Measurements from ENCODE around the gene CD274.
"Not testable (repeated sequence)": the region's sequence is repeated elsewhere in the genome, so short reads cannot be mapped to it uniquely, and the experiment has no call there.

Gene CD274

GRCh38 chr9:5438301-5439162, 11.8 kb upstream of the CD274 start:
- DNase-seq (ENCODE audit: low read depth): peak; percentile 72

- no peak for DNase-seq (ENCODE audit: low read depth)
Measured at GRCh38 chr9:5440426-5440825, 9.9 kb upstream of the CD274 start.

- peak; percentile 85 for DNase-seq (ENCODE audit: low read depth)
Measured at GRCh38 chr9:5441043-5441442, 9.3 kb upstream of the CD274 start.

- DNase-seq (ENCODE audit: low read depth): peak; percentile 60
Measured at GRCh38 chr9:5442400-5443011, 7.8 kb upstream of the CD274 start.

GRCh38 chr9:5443850-5444249, 6.5 kb upstream of the CD274 start:
- DNase-seq (ENCODE audit: low read depth): no peak

- not testable (repeated sequence) for DNase-seq (ENCODE audit: low read depth)
Measured at GRCh38 chr9:5445096-5445495, 5.2 kb upstream of the CD274 start.

- no peak for DNase-seq (ENCODE audit: low read depth)
Measured at GRCh38 chr9:5445886-5446285, 4.5 kb upstream of the CD274 start.

GRCh38 chr9:5446451-5447236, 3.7 kb upstream of the CD274 start:
- peak; percentile 28 for DNase-seq (ENCODE audit: low read depth)

GRCh38 chr9:5447337-5447736, 3.0 kb upstream of the CD274 start:
- DNase-seq (ENCODE audit: low read depth): no peak

GRCh38 chr9:5448016-5448415, 2.3 kb upstream of the CD274 start:
- no peak for DNase-seq (ENCODE audit: low read depth)

- no peak for DNase-seq (ENCODE audit: low read depth)
Measured at GRCh38 chr9:5448461-5449435, 1.6 kb upstream of the CD274 start.

GRCh38 chr9:5449521-5450358, 602 bp upstream of the CD274 start:
- DNase-seq (ENCODE audit: low read depth): no peak

GRCh38 chr9:5452286-5452609, 1.9 kb downstream of the CD274 start:
- DNase-seq (ENCODE audit: low read depth): no peak

GRCh38 chr9:5453004-5453403, 2.7 kb downstream of the CD274 start:
- DNase-seq (ENCODE audit: low read depth): no peak

- no peak for DNase-seq (ENCODE audit: low read depth)
Measured at GRCh38 chr9:5453673-5454072, 3.3 kb downstream of the CD274 start.

- peak; percentile 77 for DNase-seq (ENCODE audit: low read depth)
Measured at GRCh38 chr9:5455181-5455580, 4.8 kb downstream of the CD274 start.

- DNase-seq (ENCODE audit: low read depth): peak; percentile 75
Measured at GRCh38 chr9:5459289-5459829, 9.0 kb downstream of the CD274 start.

- DNase-seq (ENCODE audit: low read depth): no peak
Measured at GRCh38 chr9:5460157-5460556, 9.8 kb downstream of the CD274 start.

GRCh38 chr9:5464831-5465330, 14.5 kb downstream of the CD274 start:
- DNase-seq (ENCODE audit: low read depth): not testable (repeated sequence)

- no peak for DNase-seq (ENCODE audit: low read depth)
Measured at GRCh38 chr9:5466005-5466404, 15.7 kb downstream of the CD274 start.

Data from iris pigment epithelial cell (primary cell).